GM19328 (cell line): ENCODE data around the gene TSNAX.

Source experiments
- ATAC-seq: cut with Tn5 transposase; IDR thresholded peaks from one replicate; pipeline ENCODE4 v1.9.1; 2021; ENCODE audit warnings: mild to moderate bottlenecking, moderate library complexity; ENCODE audit not compliant: unreplicated experiment

Gene TSNAX

GRCh38 chr1:231600458-231600976 is 72.0 kb downstream of the TSNAX start:
- ATAC-seq: no peak

- ATAC-seq: no peak
Observed at GRCh38 chr1:231601824-231602672, 73.6 kb downstream of the TSNAX start.

GRCh38 chr1:231602673-231602984 is 74.2 kb downstream of the TSNAX start:
- ATAC-seq: no peak

- ATAC-seq: no peak
Observed at GRCh38 chr1:231603598-231604275, 75.3 kb downstream of the TSNAX start.

GRCh38 chr1:231604276-231604621 is 75.8 kb downstream of the TSNAX start:
- no peak for ATAC-seq

- no peak for ATAC-seq
Observed at GRCh38 chr1:231605149-231606100, 77.0 kb downstream of the TSNAX start.

- ATAC-seq: no peak
Observed at GRCh38 chr1:231606712-231607111, 78.2 kb downstream of the TSNAX start.

GRCh38 chr1:231610388-231610787 is 81.9 kb downstream of the TSNAX start:
- no peak for ATAC-seq

- no peak for ATAC-seq
Observed at GRCh38 chr1:231611111-231611510, 82.6 kb downstream of the TSNAX start.

GRCh38 chr1:231611851-231612250 is 83.4 kb downstream of the TSNAX start:
- ATAC-seq: no peak

GRCh38 chr1:231612393-231613089 is 84.1 kb downstream of the TSNAX start:
- ATAC-seq: peak; percentile 95

- no peak for ATAC-seq
Observed at GRCh38 chr1:231613419-231614349, 85.2 kb downstream of the TSNAX start.
